HFF-Myc (cell line): ENCODE results near the gene OSBPL3.

Source experiments
- DNase-seq: peaks from one replicate; pipeline ENCODE4 v3.0.0-alpha.2; 2011; ENCODE audit warnings: low read depth; ENCODE audit errors: extremely low read depth
- H3K4me3 ChIP-seq: replicated peaks from 2 replicates; pipeline ENCODE4 v1.5.1; 2011; ENCODE audit warnings: low read depth, mild to moderate bottlenecking, control low read depth, low read length
- TF ChIP-seq, protein P1 (sequence below): IDR thresholded peaks from 2 replicates; pipeline ENCODE4 v1.5.1; 2012; ENCODE audit warnings: mild to moderate bottlenecking, low read depth, low read length, control low read depth; ENCODE audit errors: missing control alignments

Gene OSBPL3

GRCh38 chr7:24959735-24960485 lies 20.1 kb downstream of the OSBPL3 start:
- H3K4me3 ChIP-seq, result no peak overlapping the region
- no peak for DNase-seq
- TF ChIP-seq, protein P1, sequence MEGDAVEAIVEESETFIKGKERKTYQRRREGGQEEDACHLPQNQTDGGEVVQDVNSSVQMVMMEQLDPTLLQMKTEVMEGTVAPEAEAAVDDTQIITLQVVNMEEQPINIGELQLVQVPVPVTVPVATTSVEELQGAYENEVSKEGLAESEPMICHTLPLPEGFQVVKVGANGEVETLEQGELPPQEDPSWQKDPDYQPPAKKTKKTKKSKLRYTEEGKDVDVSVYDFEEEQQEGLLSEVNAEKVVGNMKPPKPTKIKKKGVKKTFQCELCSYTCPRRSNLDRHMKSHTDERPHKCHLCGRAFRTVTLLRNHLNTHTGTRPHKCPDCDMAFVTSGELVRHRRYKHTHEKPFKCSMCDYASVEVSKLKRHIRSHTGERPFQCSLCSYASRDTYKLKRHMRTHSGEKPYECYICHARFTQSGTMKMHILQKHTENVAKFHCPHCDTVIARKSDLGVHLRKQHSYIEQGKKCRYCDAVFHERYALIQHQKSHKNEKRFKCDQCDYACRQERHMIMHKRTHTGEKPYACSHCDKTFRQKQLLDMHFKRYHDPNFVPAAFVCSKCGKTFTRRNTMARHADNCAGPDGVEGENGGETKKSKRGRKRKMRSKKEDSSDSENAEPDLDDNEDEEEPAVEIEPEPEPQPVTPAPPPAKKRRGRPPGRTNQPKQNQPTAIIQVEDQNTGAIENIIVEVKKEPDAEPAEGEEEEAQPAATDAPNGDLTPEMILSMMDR, result no peak

DNA sequence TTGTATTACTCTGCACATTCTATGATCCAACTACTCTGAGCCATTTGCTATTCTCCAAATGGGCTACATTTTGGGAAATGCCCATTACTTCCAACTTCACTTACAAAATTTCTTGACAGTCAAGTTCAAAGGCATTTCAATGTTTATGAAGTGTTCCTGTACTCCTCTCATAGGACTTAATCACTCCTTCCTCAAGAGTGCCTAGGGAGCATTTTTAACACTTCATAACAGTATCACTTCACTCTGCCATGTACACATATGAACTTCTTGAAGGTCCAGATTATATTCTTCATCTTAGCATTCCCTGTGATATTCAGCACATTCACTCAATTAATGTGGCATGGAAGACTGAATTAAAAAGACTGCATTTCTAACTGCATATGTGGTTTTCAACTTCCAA lies 21.6 kb downstream of the OSBPL3 start:
- no peak for DNase-seq
- H3K4me3 ChIP-seq, result no peak overlapping the region
- TF ChIP-seq, protein P1, result no peak

DNA sequence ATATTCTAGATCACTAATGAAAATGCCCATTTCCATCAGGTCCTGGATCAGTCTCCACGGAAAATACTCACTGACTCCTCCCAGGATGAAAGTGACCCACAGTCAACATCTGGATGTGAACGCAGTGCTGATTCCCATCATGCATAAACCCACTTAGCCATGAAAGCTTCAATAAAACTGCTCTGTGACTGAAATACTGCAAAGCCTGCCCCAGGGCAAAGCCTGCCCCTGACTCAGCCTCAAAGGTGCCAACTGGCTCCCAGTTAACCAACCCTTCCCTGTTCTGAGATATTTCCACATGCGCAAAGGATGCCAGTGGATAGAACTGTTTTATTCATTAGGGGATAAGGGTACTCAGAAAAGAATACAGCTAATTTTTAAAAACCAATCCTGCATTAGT lies 24.0 kb downstream of the OSBPL3 start:
- DNase-seq, result no peak
- no peak overlapping the region for H3K4me3 ChIP-seq
- TF ChIP-seq, protein P1, result no peak

DNA sequence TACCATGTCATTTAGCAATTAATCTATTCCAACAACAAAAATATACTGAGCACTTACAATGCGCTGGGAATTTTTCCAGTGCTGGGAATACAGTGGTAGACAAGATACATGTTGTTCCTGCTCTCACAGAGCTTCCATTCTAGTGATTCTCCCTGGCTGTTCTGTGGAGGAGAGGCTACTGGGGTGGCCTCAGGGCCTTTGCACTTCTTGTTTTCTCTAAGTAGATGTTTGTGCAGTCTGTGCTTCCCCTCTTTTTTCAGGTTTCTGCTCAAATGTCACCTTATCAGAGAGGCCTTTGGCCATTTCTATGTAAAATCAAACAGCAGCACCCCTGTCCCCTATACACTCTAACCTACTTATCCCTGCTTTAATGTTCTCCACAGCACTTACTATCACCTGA lies 24.7 kb downstream of the OSBPL3 start:
- TF ChIP-seq, protein P1, result no peak
- no peak for DNase-seq
- H3K4me3 ChIP-seq, result no peak overlapping the region

DNA sequence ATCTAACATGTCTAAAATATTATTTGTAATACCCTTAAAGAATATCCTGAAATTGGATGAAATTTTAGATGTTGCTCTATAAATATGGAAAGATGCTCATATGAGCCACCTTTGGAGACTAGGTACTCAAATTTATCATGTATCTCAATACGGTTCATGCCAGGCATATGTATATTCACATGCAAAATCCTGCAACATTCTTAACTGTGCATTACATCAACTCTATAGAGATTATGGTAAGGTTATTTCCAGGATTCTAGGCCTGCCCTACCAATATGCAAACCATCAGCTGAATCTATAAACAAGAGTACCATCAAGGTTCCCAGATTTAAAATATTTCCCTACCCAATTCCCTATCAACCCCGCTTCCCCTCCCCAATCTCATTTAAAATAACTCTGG lies 27.5 kb downstream of the OSBPL3 start:
- TF ChIP-seq, protein P1, result no peak
- DNase-seq, result no peak
- no peak overlapping the region for H3K4me3 ChIP-seq

DNA sequence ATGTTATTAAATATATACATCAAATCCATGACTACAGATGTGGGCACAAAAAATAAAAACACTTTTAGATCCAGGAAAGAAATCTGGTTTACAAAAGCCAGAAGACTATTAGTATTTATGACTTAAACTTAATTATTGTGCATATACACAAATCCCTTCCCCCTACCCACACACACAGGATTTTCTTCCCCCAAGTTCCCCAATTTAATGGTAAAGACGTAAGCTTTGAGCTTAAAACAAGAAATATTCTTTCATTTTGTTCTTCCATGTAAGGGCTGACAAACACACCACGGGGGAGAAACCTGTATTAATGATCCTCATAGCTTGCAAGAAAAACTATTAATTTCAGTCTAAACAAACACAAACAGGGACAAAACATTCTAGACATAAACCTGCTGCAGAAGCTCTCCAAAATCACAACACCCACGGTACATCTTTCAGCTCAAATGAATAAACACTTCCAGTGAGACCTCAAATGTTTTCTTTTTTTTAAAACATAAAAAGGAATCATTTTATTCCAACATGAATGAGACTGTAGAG lies 28.5 kb downstream of the OSBPL3 start:
- H3K4me3 ChIP-seq, result no peak overlapping the region
- DNase-seq, result no peak
- TF ChIP-seq, protein P1, result no peak

DNA sequence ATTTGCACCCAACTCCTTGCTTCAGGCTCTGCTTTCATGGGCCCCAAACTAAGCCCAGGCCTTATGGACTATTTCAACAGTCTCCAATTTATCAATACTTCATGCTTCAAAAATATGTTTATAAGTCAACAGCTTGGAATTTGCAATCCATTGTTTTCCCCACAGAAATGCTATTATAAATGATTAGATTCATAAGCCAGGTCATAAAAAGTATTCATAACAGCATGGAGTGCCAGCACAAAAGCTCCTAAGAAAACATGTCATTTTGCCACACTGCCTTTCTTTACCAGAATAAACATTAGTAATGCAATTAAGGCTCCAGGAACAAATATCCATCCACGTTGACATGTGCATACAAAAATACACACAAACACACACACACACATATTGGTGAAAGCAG lies 30.1 kb downstream of the OSBPL3 start:
- no peak overlapping the region for H3K4me3 ChIP-seq
- TF ChIP-seq, protein P1, result no peak
- no peak for DNase-seq
